Naive B cell (primary cell): ENCODE measurements around the gene VN1R4. TPM values are rescaled to one million over a fixed set of nuclear protein-coding genes. Genes with fewer than 3 reads are reported as not detected.
"Not testable (repeated sequence)": the region's sequence is repeated elsewhere in the genome, so short reads cannot be mapped to it uniquely, and the experiment has no call there.

Source experiments
- ATAC-seq, 2 donors: fragments of 150-1000 bp; cut with Tn5 transposase; 2 replicates each; pipeline ENCODE4 v1.10.0; 2021; ENCODE audit warnings: low read depth in 2 of 2, mild to moderate bottlenecking in 2 of 2, moderate library complexity in 2 of 2
- DNase-seq: peaks from one replicate; pipeline ENCODE4 v3.0.0; 2022
- H3K27ac Mint-ChIP-seq, 6 donors: one replicate each; pipeline ENCODE4 v1.8.0; 2020 to 2022; ENCODE audit warnings: mild to moderate bottlenecking in 6 of 6, mixed read lengths in 6 of 6, moderate library complexity in 5 of 6, inconsistent platforms in 2 of 6
- H3K27me3 Mint-ChIP-seq, 3 donors: one replicate each; pipeline ENCODE4 v1.8.0; 2021 to 2022; ENCODE audit warnings: mixed read lengths in 3 of 3, mild to moderate bottlenecking in 1 of 3
- H3K36me3 Mint-ChIP-seq, 2 donors: one replicate each; pipeline ENCODE4 v1.8.0; 2020 to 2022; ENCODE audit warnings: mixed read lengths in 2 of 2, inconsistent platforms in 1 of 2, mild to moderate bottlenecking in 1 of 2
- H3K4me1 Mint-ChIP-seq, 3 donors: one replicate each; pipeline ENCODE4 v1.8.0; 2020 to 2022; ENCODE audit warnings: mixed read lengths in 3 of 3, inconsistent platforms in 1 of 3, mild to moderate bottlenecking in 1 of 3, moderate library complexity in 1 of 3
- H3K4me3 Mint-ChIP-seq, 8 donors: one replicate each; pipeline ENCODE4 v1.8.0; 2020 to 2022; ENCODE audit warnings: mild to moderate bottlenecking in 8 of 8, mixed read lengths in 8 of 8, moderate library complexity in 8 of 8, inconsistent platforms in 2 of 8
- H3K9me3 Mint-ChIP-seq, 7 donors: one replicate each; pipeline ENCODE4 v1.8.0; 2020 to 2022; ENCODE audit warnings: mixed read lengths in 7 of 7, mild to moderate bottlenecking in 5 of 7, inconsistent platforms in 2 of 7, moderate library complexity in 1 of 7
- polyA plus RNA-seq, 6 donors: library from polyadenylated mRNA; unstranded; fragments of 300-500 nt; fragmentation: Illumina TruSeq; gene quantifications; one replicate each; pipeline ENCODE4 v1.2.3, GENCODE V29; 2021; ENCODE audit warnings: low read depth in 6 of 6

Gene VN1R4
- polyA plus RNA-seq, 6 donors from 2014 or later, result not detected

- not testable (repeated sequence) for DNase-seq, ATAC-seq, H3K27ac Mint-ChIP-seq
- H3K4me1 Mint-ChIP-seq, result peaks cover 10 to 15% (median 13%) of the 10 kb centered on the region in 3 donors
- H3K36me3 Mint-ChIP-seq, result peaks cover 15 to 47% of the 10 kb centered on the region in 2 donors
- H3K27me3 Mint-ChIP-seq, result peaks cover 11 to 34% (median 26%) of the 10 kb centered on the region in 3 donors
- peak within 1 kb of the TSS in 2 of 8 donors; percentile 30 to 65 for H3K4me3 Mint-ChIP-seq
- peaks cover 17 to 77% (median 49%) of the 10 kb centered on the region in 7 donors for H3K9me3 Mint-ChIP-seq
Measured at GRCh38 chr19:53257715-53258342, 9.7 kb downstream of the VN1R4 start, which contains the start of gene VN1R2. Gene VN1R2 (plus strand): TSS chr19:53258292. CDS start chr19:53258376, 84 bp downstream.

- Mint-ChIP-seq H3K4me3 (peak within 1 kb of the TSS; percentile 89 to 95 (median 94)), H3K36me3 (peaks cover 43 to 63% of the 10 kb centered on the region in 2 donors), H3K27ac (peak within 1 kb of the TSS; percentile 58 to 96 (median 90)), H3K4me1 (peaks cover 10 to 15% (median 13%) of the 10 kb centered on the region in 3 donors), H3K9me3 (peaks cover 22 to 82% (median 64%) of the 10 kb centered on the region in 7 donors), H3K27me3 (peaks cover 5 to 17% (median 16%) of the 10 kb centered on the region in 3 donors)
- ATAC-seq, result peak; percentile 100
- peak; percentile 71 for DNase-seq
Measured at GRCh38 chr19:53254411-53255341, 12.8 kb downstream of the VN1R4 start, which contains the start of gene ZNF677. Gene ZNF677 (minus strand): TSS chr19:53254873. CDS start chr19:53251550, 3,323 bp downstream.

- H3K27ac Mint-ChIP-seq, result peak overlapping the region in 3 of 6 donors; percentile 18 to 89 (median 78)
- peak; percentile 6 for DNase-seq
- no peaks in the 10 kb centered on the region for H3K27me3 Mint-ChIP-seq
- peaks cover 74 to 81% of the 10 kb centered on the region in 2 donors for H3K36me3 Mint-ChIP-seq
- peak overlapping the region in 1 of 8 donors; percentile 9 for H3K4me3 Mint-ChIP-seq
- H3K4me1 Mint-ChIP-seq, result peaks cover 3 to 12% (median 5%) of the 10 kb centered on the region in 3 donors
- peaks cover 14 to 93% (median 85%) of the 10 kb centered on the region in 7 donors for H3K9me3 Mint-ChIP-seq
- ATAC-seq, result peak; percentile 87 to 97
Measured at GRCh38 chr19:53246498-53246897, 21.0 kb downstream of the VN1R4 start.

GRCh38 chr19:53237114-53237777, 30.3 kb downstream of the VN1R4 start:
- Mint-ChIP-seq H3K9me3 (peaks cover 23 to 91% (median 89%) of the 10 kb centered on the region in 7 donors), H3K27me3 (no peaks in the 10 kb centered on the region), H3K4me3 (no peak overlapping the region), H3K27ac (no peak overlapping the region), H3K4me1 (no peaks in the 10 kb centered on the region), H3K36me3 (peaks cover 56 to 71% of the 10 kb centered on the region in 2 donors)
- DNase-seq, result no peak
- no peak for ATAC-seq

DNA sequence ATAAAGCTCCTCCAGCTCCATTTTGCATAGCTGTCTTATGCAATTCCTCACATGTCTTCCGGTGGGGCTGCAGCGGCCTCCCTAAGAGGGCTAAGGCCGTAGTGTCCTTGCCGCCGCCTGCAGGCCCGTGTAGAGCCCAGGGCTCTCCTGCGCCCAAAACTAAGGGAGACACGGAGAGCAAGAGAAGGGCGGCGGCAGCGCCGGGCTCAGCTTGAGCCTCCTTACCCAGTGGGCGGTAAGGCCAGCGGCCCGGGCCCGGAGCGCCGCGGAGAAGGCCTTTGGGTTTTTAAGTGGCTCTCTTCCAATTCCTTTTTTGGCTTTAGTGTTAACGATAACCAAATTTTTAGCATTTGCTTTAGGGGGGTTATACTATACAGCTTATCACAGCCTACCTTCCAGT, 42.9 kb downstream of the VN1R4 start:
- Mint-ChIP-seq H3K27ac (no peak overlapping the region), H3K4me3 (no peak overlapping the region), H3K36me3 (peaks cover 22 to 30% of the 10 kb centered on the region in 2 donors), H3K9me3 (peaks cover 18 to 83% (median 71%) of the 10 kb centered on the region in 7 donors), H3K27me3 (no peaks in the 10 kb centered on the region), H3K4me1 (no peaks in the 10 kb centered on the region)
- ATAC-seq (no peak), DNase-seq (no peak)

DNA sequence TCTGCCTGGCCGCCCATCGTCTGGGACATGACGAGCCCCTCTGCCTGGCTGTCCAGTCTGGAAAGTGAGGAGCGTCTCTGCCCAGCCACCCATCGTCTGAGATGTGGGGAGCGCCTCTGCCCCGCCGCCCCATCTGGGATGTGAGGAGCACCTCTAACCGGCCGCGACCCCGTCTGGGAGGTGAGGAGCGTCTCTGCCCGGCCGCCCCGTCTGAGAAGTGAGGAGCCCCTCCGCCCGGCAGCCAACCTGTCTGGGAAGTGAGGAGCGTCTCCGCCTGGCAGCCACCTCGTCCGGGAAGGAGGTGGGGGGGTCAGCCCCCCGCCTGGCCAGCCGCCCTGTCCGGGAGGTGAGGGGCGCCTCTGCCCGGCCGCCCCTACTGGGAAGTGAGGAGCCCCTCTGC, 44.8 kb downstream of the VN1R4 start:
- not testable (repeated sequence) for H3K4me1 Mint-ChIP-seq, ATAC-seq, H3K4me3 Mint-ChIP-seq, H3K27ac Mint-ChIP-seq, DNase-seq, H3K27me3 Mint-ChIP-seq
- peaks cover 19 to 80% (median 69%) of the 10 kb centered on the region in 7 donors for H3K9me3 Mint-ChIP-seq
- peaks cover 24 to 39% of the 10 kb centered on the region in 2 donors for H3K36me3 Mint-ChIP-seq

Other genes starting within 250 kb of the VN1R4 start
- not detected for gene ERVV-2, start 223.0 kb downstream of the VN1R4 start, polyA plus RNA-seq
- gene ZNF160, start 164.3 kb downstream of the VN1R4 start, polyA plus RNA-seq, result 10 to 100 TPM; 11.2 to 40.7 (median 25.5) TPM
- gene ZNF415, start 134.8 kb downstream of the VN1R4 start, polyA plus RNA-seq, result 10 to 100 TPM in 2 of 6 donors, 1 to 10 TPM in 4; 4.6 to 22.2 (median 6.8) TPM
- gene ZNF347, start 108.7 kb downstream of the VN1R4 start, polyA plus RNA-seq, result 10 to 100 TPM in 3 of 6 donors, 1 to 10 TPM in 3; 3.4 to 13.3 (median 9.5) TPM
- gene ZNF665, start 74.4 kb downstream of the VN1R4 start, polyA plus RNA-seq, result 10 to 100 TPM; 17.6 to 36.9 (median 20.0) TPM
- gene ZNF677, start 12.8 kb downstream of the VN1R4 start, polyA plus RNA-seq, result 10 to 100 TPM; 20.4 to 53.5 (median 32.5) TPM
- not detected for gene VN1R2, start 9.4 kb downstream of the VN1R4 start, polyA plus RNA-seq
- gene ZNF845, start 66.0 kb upstream of the VN1R4 start, polyA plus RNA-seq, result 10 to 100 TPM in 5 of 6 donors, not detected in 1; 11.0 to 21.0 (median 11.7) TPM
- 10 to 100 TPM in 4 of 6 donors, 1 to 10 TPM in 2; 5.6 to 17.6 (median 11.1) TPM for gene ZNF525, start 98.0 kb upstream of the VN1R4 start, polyA plus RNA-seq
- 10 to 100 TPM; 10.0 to 20.2 (median 14.8) TPM for gene ZNF765, start 127.4 kb upstream of the VN1R4 start, polyA plus RNA-seq
- 10 to 100 TPM in 4 of 6 donors, 1 to 10 TPM in 2; 6.4 to 18.3 (median 11.6) TPM for gene ZNF761, start 164.3 kb upstream of the VN1R4 start, polyA plus RNA-seq
- gene ZNF813, start 200.0 kb upstream of the VN1R4 start, polyA plus RNA-seq, result 1 to 10 TPM; 4.6 to 8.3 (median 6.0) TPM